ENCODE data around the gene UBN1.

UBN1 gene

GRCh38 chr16:4910828-4911227 lies 63.5 kb downstream of the UBN1 start:
- H3K4me1 ChIP-seq (ENCODE audit: control insufficient read depth in 1 of 2, insufficient read depth in 1 of 2, low read depth in 1 of 2, low read length in 1 of 2), result peaks cover 0 to 3% of the 10 kb centered on the region in 2 experiments
- H3K27ac ChIP-seq, result no peak overlapping the region
- no peak overlapping the region for H3K4me3 ChIP-seq (ENCODE audit: low read depth in 1 of 2, low read length in 1 of 2)
- no peaks in the 10 kb centered on the region for H3K9me3 ChIP-seq
- peaks cover 10% of the 10 kb centered on the region for H3K27me3 ChIP-seq
- no peaks in the 10 kb centered on the region for H3K36me3 ChIP-seq
- TF ChIP-seq, protein P1, sequence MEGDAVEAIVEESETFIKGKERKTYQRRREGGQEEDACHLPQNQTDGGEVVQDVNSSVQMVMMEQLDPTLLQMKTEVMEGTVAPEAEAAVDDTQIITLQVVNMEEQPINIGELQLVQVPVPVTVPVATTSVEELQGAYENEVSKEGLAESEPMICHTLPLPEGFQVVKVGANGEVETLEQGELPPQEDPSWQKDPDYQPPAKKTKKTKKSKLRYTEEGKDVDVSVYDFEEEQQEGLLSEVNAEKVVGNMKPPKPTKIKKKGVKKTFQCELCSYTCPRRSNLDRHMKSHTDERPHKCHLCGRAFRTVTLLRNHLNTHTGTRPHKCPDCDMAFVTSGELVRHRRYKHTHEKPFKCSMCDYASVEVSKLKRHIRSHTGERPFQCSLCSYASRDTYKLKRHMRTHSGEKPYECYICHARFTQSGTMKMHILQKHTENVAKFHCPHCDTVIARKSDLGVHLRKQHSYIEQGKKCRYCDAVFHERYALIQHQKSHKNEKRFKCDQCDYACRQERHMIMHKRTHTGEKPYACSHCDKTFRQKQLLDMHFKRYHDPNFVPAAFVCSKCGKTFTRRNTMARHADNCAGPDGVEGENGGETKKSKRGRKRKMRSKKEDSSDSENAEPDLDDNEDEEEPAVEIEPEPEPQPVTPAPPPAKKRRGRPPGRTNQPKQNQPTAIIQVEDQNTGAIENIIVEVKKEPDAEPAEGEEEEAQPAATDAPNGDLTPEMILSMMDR (IDR thresholded peaks at IDR 0.05), result no peak

GRCh38 chr16:4911970-4912386 lies 64.7 kb downstream of the UBN1 start:
- H3K27me3 ChIP-seq, result peaks cover 4% of the 10 kb centered on the region
- no peaks in the 10 kb centered on the region for H3K4me1 ChIP-seq (ENCODE audit: control insufficient read depth in 1 of 2, insufficient read depth in 1 of 2, low read depth in 1 of 2, low read length in 1 of 2)
- H3K36me3 ChIP-seq, result no peaks in the 10 kb centered on the region
- TF ChIP-seq, protein P1 (IDR thresholded peaks at IDR 0.05), result no peak
- no peaks in the 10 kb centered on the region for H3K9me3 ChIP-seq
- H3K27ac ChIP-seq, result no peak overlapping the region
- no peak overlapping the region for H3K4me3 ChIP-seq (ENCODE audit: low read depth in 1 of 2, low read length in 1 of 2)

GRCh38 chr16:4913130-4913773 lies 66.0 kb downstream of the UBN1 start:
- Histone ChIP-seq H3K9me3 (no peaks in the 10 kb centered on the region), H3K27me3 (peaks cover 4% of the 10 kb centered on the region), H3K36me3 (no peaks in the 10 kb centered on the region), H3K27ac (no peak overlapping the region), H3K4me3 (ENCODE audit: low read depth in 1 of 2, low read length in 1 of 2) (no peak overlapping the region), H3K4me1 (ENCODE audit: control insufficient read depth in 1 of 2, insufficient read depth in 1 of 2, low read depth in 1 of 2, low read length in 1 of 2) (no peaks in the 10 kb centered on the region)
- TF ChIP-seq, protein P1 (IDR thresholded peaks at IDR 0.05), result no peak

GRCh38 chr16:4913774-4914525 lies 66.7 kb downstream of the UBN1 start:
- Histone ChIP-seq H3K36me3 (no peaks in the 10 kb centered on the region), H3K4me3 (ENCODE audit: low read depth in 1 of 2, low read length in 1 of 2) (no peak overlapping the region), H3K27ac (no peak overlapping the region), H3K4me1 (ENCODE audit: control insufficient read depth in 1 of 2, insufficient read depth in 1 of 2, low read depth in 1 of 2, low read length in 1 of 2) (no peaks in the 10 kb centered on the region), H3K9me3 (no peaks in the 10 kb centered on the region), H3K27me3 (peaks cover 4% of the 10 kb centered on the region)
- TF ChIP-seq, protein P1 (IDR thresholded peaks at IDR 0.05), result no peak

- Histone ChIP-seq H3K4me1 (ENCODE audit: control insufficient read depth in 1 of 2, insufficient read depth in 1 of 2, low read depth in 1 of 2, low read length in 1 of 2) (no peaks in the 10 kb centered on the region), H3K4me3 (ENCODE audit: low read depth in 1 of 2, low read length in 1 of 2) (no peak overlapping the region), H3K36me3 (no peaks in the 10 kb centered on the region), H3K27me3 (peaks cover 4% of the 10 kb centered on the region), H3K27ac (no peak overlapping the region), H3K9me3 (no peaks in the 10 kb centered on the region)
- TF ChIP-seq, protein P1 (IDR thresholded peaks at IDR 0.05), result no peak
Measured at GRCh38 chr16:4914528-4915225, 67.4 kb downstream of the UBN1 start.
